Measurements from ENCODE around the gene BRF1.

The BRF1 gene

GRCh38 chr14:105196265-105196960 is 104.4 kb downstream of the BRF1 start:
- Histone ChIP-seq H4K20me1 (no peaks in the 10 kb centered on the region), H3K4me2 (peak overlapping the region; percentile 99), H3K27me3 (no peaks in the 10 kb centered on the region), H3K9me3 (no peaks in the 10 kb centered on the region), H3K4me3 (peak overlapping the region; percentile 59), H3K36me3 (no peaks in the 10 kb centered on the region), H3K9ac (peak overlapping the region; percentile 68), H3K27ac (peak overlapping the region; percentile 76), H3K4me1 (peaks cover 95% of the 10 kb centered on the region)
- TF ChIP-seq Cebpa-rat (IDR thresholded peaks at IDR 0.05): no peak

GRCh38 chr14:105195522-105196264 is 105.1 kb downstream of the BRF1 start:
- Histone ChIP-seq H4K20me1 (no peaks in the 10 kb centered on the region), H3K27me3 (no peaks in the 10 kb centered on the region), H3K27ac (peak overlapping the region; percentile 76), H3K36me3 (no peaks in the 10 kb centered on the region), H3K9ac (peak overlapping the region; percentile 68), H3K4me2 (peak overlapping the region; percentile 99), H3K4me1 (peaks cover 94% of the 10 kb centered on the region), H3K9me3 (no peaks in the 10 kb centered on the region), H3K4me3 (peak overlapping the region; percentile 59)
- no peak for TF ChIP-seq Cebpa-rat (IDR thresholded peaks at IDR 0.05)

GRCh38 chr14:105195051-105195450 is 105.8 kb downstream of the BRF1 start:
- Histone ChIP-seq H3K9ac (no peak overlapping the region), H3K4me3 (no peak overlapping the region), H3K36me3 (no peaks in the 10 kb centered on the region), H3K4me2 (peak overlapping the region; percentile 99), H3K9me3 (no peaks in the 10 kb centered on the region), H3K27ac (peak overlapping the region; percentile 82; the same call in 1 of the 2 replicates), H3K27me3 (no peaks in the 10 kb centered on the region), H4K20me1 (no peaks in the 10 kb centered on the region), H3K4me1 (peaks cover 87% of the 10 kb centered on the region)
- no peak for TF ChIP-seq Cebpa-rat (IDR thresholded peaks at IDR 0.05)

- Histone ChIP-seq H3K4me1 (peaks cover 78% of the 10 kb centered on the region), H3K9ac (peak overlapping the region; percentile 71; the same call in 1 of the 2 replicates), H4K20me1 (no peaks in the 10 kb centered on the region), H3K4me2 (peak overlapping the region; percentile 99), H3K27me3 (no peaks in the 10 kb centered on the region), H3K36me3 (no peaks in the 10 kb centered on the region), H3K27ac (peak overlapping the region; percentile 82), H3K4me3 (peak overlapping the region; percentile 42; the same call in 1 of the 2 replicates), H3K9me3 (peaks cover under 1% of the 10 kb centered on the region; the same call in 1 of the 2 replicates)
- no peak for TF ChIP-seq Cebpa-rat (IDR thresholded peaks at IDR 0.05)
Observed at GRCh38 chr14:105193916-105194782, 106.7 kb downstream of the BRF1 start.

- H3K4me1 ChIP-seq: peaks cover 68% of the 10 kb centered on the region
Observed at GRCh38 chr14:105192866-105193731, 107.7 kb downstream of the BRF1 start.

GRCh38 chr14:105187935-105188524 is 112.8 kb downstream of the BRF1 start:
- H3K36me3 ChIP-seq: no peaks in the 10 kb centered on the region
- H3K9ac ChIP-seq: no peak overlapping the region
- H3K9me3 ChIP-seq: peaks cover 17% of the 10 kb centered on the region
- no peak overlapping the region for H3K4me2 ChIP-seq
- no peaks in the 10 kb centered on the region for H4K20me1 ChIP-seq
- TF ChIP-seq Cebpa-rat (IDR thresholded peaks at IDR 0.05): no peak
- no peak overlapping the region for H3K27ac ChIP-seq
- H3K27me3 ChIP-seq: no peaks in the 10 kb centered on the region
- peaks cover 43% of the 10 kb centered on the region for H3K4me1 ChIP-seq
- H3K4me3 ChIP-seq: no peak overlapping the region

More at GRCh38 chr14:105192866-105193731, 107.7 kb downstream of the BRF1 start:
- peak overlapping the region; percentile 99 for H3K4me2 ChIP-seq
- TF ChIP-seq Cebpa-rat (IDR thresholded peaks at IDR 0.05): no peak
- no peaks in the 10 kb centered on the region for H3K27me3 ChIP-seq
- peaks cover 11% of the 10 kb centered on the region for H3K9me3 ChIP-seq
- no peaks in the 10 kb centered on the region for H3K36me3 ChIP-seq
- peak overlapping the region; percentile 82 for H3K27ac ChIP-seq
- peak overlapping the region; percentile 71 for H3K9ac ChIP-seq
- H4K20me1 ChIP-seq: no peaks in the 10 kb centered on the region
- peak overlapping the region; percentile 42 for H3K4me3 ChIP-seq

- Histone ChIP-seq H3K27ac (no peak overlapping the region), H3K4me1 (peaks cover 47% of the 10 kb centered on the region), H3K36me3 (no peaks in the 10 kb centered on the region), H3K4me2 (no peak overlapping the region), H3K27me3 (no peaks in the 10 kb centered on the region), H3K9me3 (peaks cover 17% of the 10 kb centered on the region), H4K20me1 (no peaks in the 10 kb centered on the region), H3K4me3 (no peak overlapping the region), H3K9ac (no peak overlapping the region)
- TF ChIP-seq Cebpa-rat (IDR thresholded peaks at IDR 0.05): no peak
Observed at GRCh38 chr14:105187116-105187515, 113.7 kb downstream of the BRF1 start.

GRCh38 chr14:105185973-105186372 is 114.8 kb downstream of the BRF1 start:
- no peak overlapping the region for H3K9ac ChIP-seq
- no peaks in the 10 kb centered on the region for H3K27me3 ChIP-seq
- peaks cover 46% of the 10 kb centered on the region for H3K4me1 ChIP-seq
- H3K36me3 ChIP-seq: no peaks in the 10 kb centered on the region
- no peak overlapping the region for H3K27ac ChIP-seq
- no peak overlapping the region for H3K4me3 ChIP-seq
- H4K20me1 ChIP-seq: no peaks in the 10 kb centered on the region
- TF ChIP-seq Cebpa-rat (IDR thresholded peaks at IDR 0.05): no peak
- peaks cover 17% of the 10 kb centered on the region for H3K9me3 ChIP-seq
- H3K4me2 ChIP-seq: no peak overlapping the region

Data from BLaER1 (cell line).